Activated CD8-positive, alpha-beta memory T cell treated with anti-CD3 and anti-CD28 coated beads, Interleukin-2, amount 10 ng/mL, durations not matched to agents 7 days and 5 days (primary cell): ENCODE measurements around the gene PTPRN2. TPM values are rescaled to one million over a fixed set of nuclear protein-coding genes. Genes with fewer than 3 reads are reported as not detected.

ENCODE experiments used
- ATAC-seq: fragments of 150-1000 bp; cut with Tn5 transposase; one replicate; pipeline ENCODE4 v1.10.0; 2021; ENCODE audit warnings: moderate library complexity
- CTCF ChIA-PET: fragments of 350-600 bp; sonication (Branson Sonifier 250); formaldehyde crosslinking; loops from one replicate; lab custom pipeline; 2021; ENCODE audit warnings: antibody characterized with exemption; lab: Charles Lee
- DNase-seq: peaks from one replicate; pipeline ENCODE4 v3.0.0-alpha.2; 2020
- H3K27ac Mint-ChIP-seq: one replicate; pipeline ENCODE4 v1.8.0; 2021; ENCODE audit warnings: mild to moderate bottlenecking, mixed read lengths
- H3K27me3 Mint-ChIP-seq: one replicate; pipeline ENCODE4 v1.8.0; 2021; ENCODE audit warnings: mixed read lengths
- H3K36me3 Mint-ChIP-seq: one replicate; pipeline ENCODE4 v1.8.0; 2021; ENCODE audit warnings: mild to moderate bottlenecking, mixed read lengths
- H3K4me1 Mint-ChIP-seq: one replicate; pipeline ENCODE4 v1.8.0; 2021; ENCODE audit warnings: mixed read lengths
- H3K4me3 Mint-ChIP-seq: one replicate; pipeline ENCODE4 v1.8.0; 2021; ENCODE audit warnings: mild to moderate bottlenecking, moderate library complexity, mixed read lengths
- H3K9me3 Mint-ChIP-seq: one replicate; pipeline ENCODE4 v1.8.0; 2022; ENCODE audit warnings: low read depth, mixed read lengths
- total RNA-seq, 2 experiments: library from RNA; stranded (reverse); gene quantifications; one replicate each; pipeline ENCODE4 v1.2.3, GENCODE V29; 2021

Gene PTPRN2
- total RNA-seq, 2 experiments from 2014 or later: 3.2 to 5.7 TPM

DNA sequence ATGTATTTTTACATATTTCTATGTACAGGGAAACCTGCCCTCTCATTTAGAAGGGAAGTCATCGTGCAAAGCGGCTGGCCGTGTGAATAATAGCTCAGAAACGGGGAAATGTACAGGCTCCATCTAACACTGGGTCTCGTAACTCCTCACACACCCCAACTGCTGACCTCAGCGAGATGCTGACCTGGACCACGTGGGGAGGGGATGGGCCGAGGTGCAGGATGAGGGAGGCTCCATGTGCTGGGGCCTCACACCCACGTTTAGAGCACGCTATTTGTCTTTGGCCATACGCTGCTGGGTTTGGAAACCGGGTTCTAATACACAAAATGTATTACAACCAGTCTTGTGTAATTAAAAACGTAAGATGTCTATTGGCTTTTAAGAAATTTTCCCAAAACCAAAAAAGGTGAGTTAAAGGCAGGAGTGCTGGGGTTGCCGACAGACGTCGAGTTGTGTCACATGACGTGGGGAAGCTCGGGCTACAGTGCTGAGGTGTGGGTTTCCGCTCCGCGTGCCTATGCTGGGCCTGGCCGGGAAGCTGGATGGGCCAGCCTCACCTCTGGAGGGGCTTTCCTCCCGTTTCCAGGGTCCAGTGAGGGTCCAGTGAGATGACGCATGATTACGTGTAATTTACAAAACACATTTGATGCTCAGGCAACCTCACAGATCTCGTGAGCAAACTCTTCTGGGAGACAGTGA lies 1035.2 kb downstream of the PTPRN2 start:
- H3K27ac Mint-ChIP-seq: no peak overlapping the region
- H3K4me3 Mint-ChIP-seq: no peak overlapping the region
- H3K36me3 Mint-ChIP-seq: no peaks in the 10 kb centered on the region
- H3K27me3 Mint-ChIP-seq: no peaks in the 10 kb centered on the region
- no peak for DNase-seq
- no peaks in the 10 kb centered on the region for H3K9me3 Mint-ChIP-seq
- ATAC-seq: no peak
- no peaks in the 10 kb centered on the region for H3K4me1 Mint-ChIP-seq
- CTCF ChIA-PET: no interaction called here

DNA sequence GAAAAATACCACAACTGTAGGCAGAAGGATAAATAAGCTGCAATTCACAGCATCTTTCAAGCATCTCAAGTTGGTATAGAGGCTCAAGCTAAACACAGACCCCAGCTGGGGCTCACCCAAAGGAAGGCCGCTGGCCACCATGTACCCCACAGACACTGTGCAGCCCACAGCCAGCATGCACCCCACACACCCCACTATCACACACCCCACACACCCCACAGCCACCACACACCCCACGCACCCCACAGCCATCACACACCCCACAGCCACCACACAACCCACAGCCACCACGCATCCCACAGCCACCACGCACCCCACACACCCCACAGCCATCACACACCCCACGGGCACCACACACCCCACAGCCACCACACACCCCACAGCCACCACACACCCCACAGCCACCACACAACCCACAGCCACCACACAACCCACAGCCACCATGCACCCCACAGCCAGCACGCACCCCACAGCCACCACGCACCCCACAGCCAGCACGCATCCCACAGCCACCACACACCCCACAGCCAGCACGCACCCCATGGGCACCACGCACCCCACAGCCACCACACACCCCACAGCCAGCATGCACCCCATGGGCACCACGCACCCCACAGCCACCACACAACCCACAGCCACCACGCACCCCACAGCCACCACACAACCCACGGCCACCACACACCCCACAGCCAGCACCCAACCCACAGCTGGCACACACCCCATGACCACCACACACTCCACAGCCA lies 1036.1 kb downstream of the PTPRN2 start:
- no peaks in the 10 kb centered on the region for H3K9me3 Mint-ChIP-seq
- peak overlapping the region; percentile 74 for H3K27ac Mint-ChIP-seq
- no peaks in the 10 kb centered on the region for H3K4me1 Mint-ChIP-seq
- H3K36me3 Mint-ChIP-seq: no peaks in the 10 kb centered on the region
- H3K4me3 Mint-ChIP-seq: no peak overlapping the region
- no peaks in the 10 kb centered on the region for H3K27me3 Mint-ChIP-seq
- DNase-seq (no peak), ATAC-seq (no peak)
- CTCF ChIA-PET: interaction anchor here (1.5 kb wide), 1 partner anchor 10 kb away, joined by 4 read pairs; no protein-coding TSS in a partner anchor

DNA sequence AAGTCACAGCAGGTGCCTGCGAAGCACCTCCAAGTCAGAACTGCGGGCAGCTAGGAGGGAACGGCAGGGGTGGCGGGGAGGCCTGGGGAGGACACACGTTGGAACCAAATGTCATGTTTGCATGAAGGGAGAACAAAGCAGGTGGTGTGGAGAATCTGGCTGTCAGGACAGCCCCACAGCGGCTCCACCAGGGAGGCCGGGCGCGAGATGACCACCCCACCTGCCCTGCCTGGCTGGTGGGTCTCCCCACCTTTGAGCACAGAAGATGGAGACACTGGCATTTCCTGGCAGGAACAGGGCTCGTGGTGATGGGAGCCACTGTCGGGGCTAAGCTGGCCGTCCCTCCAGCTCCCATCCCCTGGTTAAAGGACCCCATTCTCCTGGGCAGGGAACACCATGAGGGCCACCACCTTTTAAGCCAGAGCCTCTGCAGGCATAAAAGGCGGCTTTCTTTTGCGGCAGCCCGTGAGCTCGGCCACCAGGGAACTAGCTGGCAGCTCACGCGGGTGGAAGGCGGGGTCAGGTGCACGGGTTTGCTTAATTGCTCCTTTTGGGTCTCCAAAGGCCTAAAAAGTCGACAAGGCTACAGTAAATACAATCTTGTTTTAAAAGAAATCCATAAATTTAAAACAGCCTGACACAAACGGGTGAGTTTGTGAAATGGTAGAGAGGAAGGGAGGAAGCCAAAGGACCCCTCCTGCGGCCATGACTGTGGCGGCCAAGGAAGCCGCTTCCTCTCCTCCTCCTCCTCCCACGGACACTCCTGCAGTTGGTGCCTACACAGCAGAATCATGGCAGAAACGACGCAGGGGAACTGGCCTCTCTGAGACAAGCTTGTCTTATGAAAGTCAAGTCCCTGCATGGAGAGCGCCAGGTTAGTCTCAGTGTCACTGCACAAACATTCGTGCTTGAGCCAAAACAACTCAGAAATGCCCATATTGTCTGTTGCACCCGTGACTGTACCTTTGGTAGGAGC lies 1037.0 kb downstream of the PTPRN2 start:
- no peak overlapping the region for H3K27ac Mint-ChIP-seq

DNA sequence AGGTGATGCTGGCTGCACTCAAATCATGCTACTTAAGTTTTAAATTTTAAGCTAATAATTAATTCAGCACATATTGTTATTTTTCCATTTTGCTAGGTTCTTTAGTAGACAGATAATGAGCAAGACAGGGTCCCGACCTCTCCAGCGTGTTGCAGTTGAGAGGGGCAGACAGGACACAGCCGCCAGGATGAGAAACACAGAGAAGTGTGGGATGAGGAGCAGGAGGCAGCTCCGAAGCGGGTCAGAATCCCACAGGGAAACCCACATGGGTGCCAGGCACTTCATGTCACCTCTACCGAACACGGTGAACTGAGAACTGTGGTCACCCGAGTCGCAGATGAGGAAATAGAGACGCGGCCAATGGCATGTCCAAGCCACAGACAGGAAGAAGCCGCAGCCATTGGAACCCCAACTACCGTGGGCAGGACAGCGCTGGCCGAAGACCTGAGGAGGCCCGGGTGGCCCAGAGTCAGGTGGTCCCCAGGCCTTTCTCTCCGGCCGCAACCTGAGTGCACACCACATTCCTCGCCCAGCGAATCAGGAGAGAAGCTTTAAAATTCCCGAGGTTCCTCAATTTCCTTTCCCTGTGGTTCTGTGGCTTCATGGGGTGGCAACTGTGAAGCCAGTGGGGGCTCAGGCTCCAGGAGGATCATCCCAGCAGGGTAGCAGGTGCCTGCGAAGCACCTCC lies 1037.9 kb downstream of the PTPRN2 start:
- DNase-seq (no peak), ATAC-seq (no peak)
- H3K9me3 Mint-ChIP-seq: no peaks in the 10 kb centered on the region
- CTCF ChIA-PET: interaction anchor here (1.5 kb wide), 1 partner anchor 12 kb away, joined by 4 read pairs; no protein-coding TSS in a partner anchor
- no peak overlapping the region for H3K27ac Mint-ChIP-seq
- no peaks in the 10 kb centered on the region for H3K4me1 Mint-ChIP-seq
- H3K4me3 Mint-ChIP-seq: no peak overlapping the region
- no peaks in the 10 kb centered on the region for H3K36me3 Mint-ChIP-seq
- H3K27me3 Mint-ChIP-seq: no peaks in the 10 kb centered on the region

More for the DNA sequence above, 1037.0 kb downstream of the PTPRN2 start:
- ATAC-seq: no peak
- Mint-ChIP-seq H3K9me3 (no peaks in the 10 kb centered on the region), H3K4me3 (no peak overlapping the region), H3K4me1 (no peaks in the 10 kb centered on the region), H3K36me3 (no peaks in the 10 kb centered on the region), H3K27me3 (no peaks in the 10 kb centered on the region)
- CTCF ChIA-PET: interaction anchor here (1.5 kb wide), 1 partner anchor 11 kb away, joined by 4 read pairs; no protein-coding TSS in a partner anchor
- DNase-seq: no peak

DNA sequence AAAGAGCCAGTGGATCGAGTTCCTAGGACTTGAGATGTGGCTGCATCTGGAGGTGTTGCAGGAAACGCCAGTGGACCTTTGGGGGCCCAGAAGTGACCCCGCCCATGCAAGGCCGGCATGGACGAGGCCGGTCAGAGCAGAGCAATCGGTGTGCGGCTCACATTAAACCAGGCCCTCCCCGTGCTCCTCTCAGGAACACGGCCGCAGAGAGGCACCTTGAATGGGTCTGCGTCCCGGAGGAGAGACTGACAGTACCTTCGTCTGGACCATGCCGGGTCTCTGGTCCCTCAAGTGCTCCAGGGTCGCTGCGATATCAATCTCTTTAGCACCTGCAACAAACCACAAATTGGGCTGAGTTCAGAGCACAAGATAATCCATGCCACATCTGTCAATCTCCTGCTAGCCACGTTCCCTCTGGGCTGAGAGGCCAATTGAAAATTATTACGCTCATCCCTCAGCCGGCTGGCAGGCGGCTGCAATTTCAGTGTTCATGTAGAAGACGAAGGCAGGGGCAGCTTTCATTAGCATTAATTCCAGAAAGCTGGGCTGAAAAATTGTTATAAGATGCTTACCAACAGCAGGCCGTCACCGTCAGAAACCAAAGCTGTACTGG lies 1038.8 kb downstream of the PTPRN2 start:
- DNase-seq: no peak
- CTCF ChIA-PET: no interaction called here
- no peaks in the 10 kb centered on the region for H3K4me1 Mint-ChIP-seq
- ATAC-seq: no peak
- no peaks in the 10 kb centered on the region for H3K27me3 Mint-ChIP-seq
- H3K9me3 Mint-ChIP-seq: no peaks in the 10 kb centered on the region
- H3K4me3 Mint-ChIP-seq: no peak overlapping the region
- H3K27ac Mint-ChIP-seq: no peak overlapping the region
- no peaks in the 10 kb centered on the region for H3K36me3 Mint-ChIP-seq

DNA sequence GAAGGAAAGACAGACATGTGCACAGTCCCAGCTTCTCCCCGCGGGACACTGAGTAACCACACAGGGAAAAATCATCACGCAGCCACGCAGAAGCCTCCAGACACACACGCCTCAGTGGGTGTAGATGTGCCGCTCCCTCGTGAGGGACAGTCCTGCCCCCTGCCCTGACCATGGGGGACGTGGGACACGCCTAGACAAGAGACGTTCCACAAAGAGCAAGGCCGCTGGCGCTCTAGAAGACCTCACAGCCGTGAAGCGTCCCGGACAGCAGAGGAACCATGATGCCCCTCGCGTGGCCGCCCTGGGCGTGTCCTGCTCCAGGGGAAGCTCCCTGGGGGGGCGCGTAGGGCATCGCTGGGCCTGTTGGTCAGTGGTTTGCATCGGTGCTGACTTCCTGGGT lies 1040.0 kb downstream of the PTPRN2 start:
- Mint-ChIP-seq H3K4me3 (no peak overlapping the region), H3K4me1 (no peaks in the 10 kb centered on the region), H3K27me3 (no peaks in the 10 kb centered on the region), H3K27ac (no peak overlapping the region), H3K36me3 (no peaks in the 10 kb centered on the region), H3K9me3 (no peaks in the 10 kb centered on the region)
- CTCF ChIA-PET: no interaction called here
- DNase-seq (no peak), ATAC-seq (no peak)

DNA sequence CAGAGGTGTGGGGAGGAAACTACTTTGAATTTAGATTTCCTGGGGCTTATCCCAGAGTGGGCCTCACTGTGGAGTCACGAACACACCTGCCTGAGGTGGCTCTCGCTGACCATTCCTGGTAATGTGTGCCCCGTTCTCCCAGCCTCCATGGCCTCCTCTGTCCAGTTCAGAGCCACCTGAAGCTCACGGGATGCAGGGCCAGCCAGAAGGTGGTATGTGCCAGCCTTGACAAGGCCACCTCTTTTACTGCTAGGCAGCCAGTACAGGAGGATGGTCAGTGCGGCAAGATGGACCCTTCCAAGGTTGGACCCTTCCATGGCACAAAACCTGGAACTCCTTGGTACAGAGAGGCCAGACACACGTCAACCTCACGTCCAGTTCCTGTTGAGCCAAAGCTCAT lies 1040.5 kb downstream of the PTPRN2 start:
- H3K27ac Mint-ChIP-seq: no peak overlapping the region

DNA sequence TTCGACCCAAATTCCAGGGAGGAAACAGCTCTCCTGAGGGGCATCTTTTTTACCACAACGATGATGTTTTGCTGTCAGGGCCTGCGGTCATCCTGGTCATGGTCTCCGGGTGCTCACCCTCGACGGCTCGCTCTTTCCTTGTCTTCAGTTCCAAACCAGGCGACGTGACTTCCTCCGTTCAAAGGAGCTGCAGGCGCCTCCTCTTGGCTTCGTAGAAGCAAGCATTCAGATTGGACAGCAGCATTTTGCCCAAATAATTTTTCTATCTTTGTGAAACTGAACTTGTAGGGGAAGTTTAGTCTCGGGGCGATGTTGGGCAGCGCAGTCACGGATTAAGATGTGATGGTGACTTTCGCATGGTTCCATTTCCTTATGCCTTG lies 1042.0 kb downstream of the PTPRN2 start:
- CTCF ChIA-PET: no interaction called here
- DNase-seq (no peak), ATAC-seq (no peak)
- no peak overlapping the region for H3K27ac Mint-ChIP-seq
- H3K27me3 Mint-ChIP-seq: no peaks in the 10 kb centered on the region
- H3K4me3 Mint-ChIP-seq: no peak overlapping the region
- H3K36me3 Mint-ChIP-seq: no peaks in the 10 kb centered on the region
- no peaks in the 10 kb centered on the region for H3K9me3 Mint-ChIP-seq
- no peaks in the 10 kb centered on the region for H3K4me1 Mint-ChIP-seq

More for the DNA sequence above, 1040.5 kb downstream of the PTPRN2 start:
- H3K4me1 Mint-ChIP-seq: no peaks in the 10 kb centered on the region
- H3K9me3 Mint-ChIP-seq: no peaks in the 10 kb centered on the region
- H3K27me3 Mint-ChIP-seq: no peaks in the 10 kb centered on the region
- DNase-seq: no peak
- CTCF ChIA-PET: no interaction called here
- no peak overlapping the region for H3K4me3 Mint-ChIP-seq
- no peaks in the 10 kb centered on the region for H3K36me3 Mint-ChIP-seq
- no peak for ATAC-seq

DNA sequence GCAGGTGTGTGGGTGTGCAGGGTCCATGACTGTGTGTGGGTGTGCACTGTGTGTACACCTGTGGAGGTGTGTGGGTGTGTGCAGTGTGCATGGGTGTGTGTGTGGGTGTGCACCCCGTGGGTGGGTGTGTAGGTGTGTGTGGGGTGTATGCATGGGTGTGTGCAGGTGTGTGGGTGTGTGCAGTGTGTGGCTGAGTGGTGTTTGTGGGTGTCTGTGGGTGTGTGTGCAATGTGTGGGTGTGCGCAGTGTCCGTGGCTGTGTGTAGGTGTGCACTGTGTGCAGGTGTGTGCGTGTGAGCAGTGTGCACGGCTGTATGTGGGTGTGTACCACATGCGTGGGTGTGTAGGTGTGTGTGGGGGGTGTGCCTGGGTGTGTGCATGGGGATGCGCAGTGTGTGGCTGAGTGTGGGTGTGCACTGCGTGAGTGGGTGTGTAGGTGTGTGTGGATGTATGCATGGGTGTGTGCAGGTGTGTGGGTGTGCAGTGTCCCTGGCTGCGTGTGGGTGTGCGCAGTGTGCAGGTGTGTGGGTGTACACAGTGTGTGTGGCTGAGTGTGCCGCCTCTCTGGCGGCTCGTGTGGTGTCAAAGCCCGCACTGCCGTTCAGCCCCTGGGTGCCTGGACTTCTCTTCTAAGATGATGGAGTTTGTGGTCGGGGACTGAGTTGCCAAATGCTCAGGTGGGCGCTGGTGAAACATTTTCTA lies 1042.5 kb downstream of the PTPRN2 start:
- CTCF ChIA-PET: no interaction called here
- Mint-ChIP-seq H3K4me3 (no peak overlapping the region), H3K27ac (no peak overlapping the region), H3K36me3 (no peaks in the 10 kb centered on the region), H3K4me1 (no peaks in the 10 kb centered on the region), H3K27me3 (no peaks in the 10 kb centered on the region), H3K9me3 (no peaks in the 10 kb centered on the region)
- DNase-seq (no peak), ATAC-seq (no peak)

DNA sequence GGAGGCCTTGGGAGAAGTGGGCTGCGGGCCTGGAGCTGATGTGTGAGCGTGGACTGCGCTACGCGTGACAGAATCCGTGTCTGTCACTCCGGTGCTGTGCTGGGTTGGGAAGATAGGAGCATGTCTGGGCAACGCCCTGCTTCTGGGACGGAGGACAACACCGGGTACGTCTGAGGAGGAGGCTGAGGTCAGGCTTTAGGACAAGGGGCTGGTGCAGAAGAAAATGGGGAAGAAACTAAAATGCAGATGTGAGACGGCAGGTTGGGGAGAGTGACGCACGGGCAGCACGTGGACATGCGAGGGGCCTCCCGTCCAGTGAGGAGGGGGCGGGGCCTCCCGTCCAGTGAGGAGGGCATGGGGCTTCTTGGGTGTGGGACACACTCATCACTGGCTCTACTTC lies 1043.4 kb downstream of the PTPRN2 start:
- DNase-seq: no peak
- no peaks in the 10 kb centered on the region for H3K4me1 Mint-ChIP-seq
- no peaks in the 10 kb centered on the region for H3K36me3 Mint-ChIP-seq
- H3K4me3 Mint-ChIP-seq: no peak overlapping the region
- ATAC-seq: no peak
- CTCF ChIA-PET: no interaction called here
- no peak overlapping the region for H3K27ac Mint-ChIP-seq
- H3K27me3 Mint-ChIP-seq: no peaks in the 10 kb centered on the region
- H3K9me3 Mint-ChIP-seq: no peaks in the 10 kb centered on the region

DNA sequence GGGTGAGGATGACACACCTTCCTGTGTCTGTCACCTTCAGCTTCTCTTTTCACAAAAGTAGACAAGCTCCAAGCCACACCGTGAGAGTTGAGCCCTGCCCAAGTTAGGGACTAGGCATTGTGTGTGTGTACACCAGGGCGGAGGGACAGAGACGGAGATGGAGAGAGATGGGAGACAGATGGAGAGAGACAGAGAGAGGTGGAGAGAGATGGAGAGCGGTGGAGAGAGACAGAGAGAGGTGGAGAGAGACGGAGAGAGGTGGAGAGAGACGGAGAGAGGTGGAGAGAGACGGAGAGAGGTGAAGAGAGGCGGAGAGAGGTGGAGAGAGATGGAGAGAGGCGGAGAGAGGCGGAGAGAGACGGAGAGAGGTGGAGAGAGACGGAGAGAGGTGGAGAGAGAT lies 1043.8 kb downstream of the PTPRN2 start:
- Mint-ChIP-seq H3K9me3 (no peaks in the 10 kb centered on the region), H3K36me3 (no peaks in the 10 kb centered on the region), H3K4me3 (no peak overlapping the region), H3K27me3 (no peaks in the 10 kb centered on the region), H3K27ac (no peak overlapping the region), H3K4me1 (no peaks in the 10 kb centered on the region)
- CTCF ChIA-PET: no interaction called here
- no peak for ATAC-seq
- DNase-seq: no peak

DNA sequence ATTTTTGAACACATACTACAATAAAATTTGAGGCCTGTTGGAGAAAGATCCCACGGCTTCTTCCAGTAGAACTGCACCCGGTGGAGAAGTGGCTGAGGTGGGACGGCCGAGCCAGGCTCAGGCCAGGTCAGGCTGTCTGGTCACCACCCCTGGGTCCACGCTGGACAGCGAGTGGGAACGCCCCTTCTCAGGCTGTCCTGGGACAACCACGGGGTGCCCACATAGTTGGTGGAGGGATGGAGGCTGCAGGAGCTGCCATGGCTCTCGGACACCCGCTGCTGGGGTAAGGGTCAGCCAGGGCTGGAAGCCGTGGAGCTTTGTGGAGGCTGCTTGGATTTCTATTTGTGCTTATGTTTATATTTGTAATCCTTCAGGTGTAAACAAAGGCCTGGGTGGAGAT lies 1044.3 kb downstream of the PTPRN2 start:
- Mint-ChIP-seq H3K4me3 (no peak overlapping the region), H3K27me3 (no peaks in the 10 kb centered on the region), H3K27ac (no peak overlapping the region), H3K9me3 (no peaks in the 10 kb centered on the region), H3K4me1 (no peaks in the 10 kb centered on the region), H3K36me3 (no peaks in the 10 kb centered on the region)
- ATAC-seq: no peak
- CTCF ChIA-PET: no interaction called here
- DNase-seq: no peak
